ENCODE results near the gene LUZP1.
"Not testable (repeated sequence)": the region's sequence is repeated elsewhere in the genome, so short reads cannot be mapped to it uniquely, and the experiment has no call there.

The LUZP1 gene

DNA sequence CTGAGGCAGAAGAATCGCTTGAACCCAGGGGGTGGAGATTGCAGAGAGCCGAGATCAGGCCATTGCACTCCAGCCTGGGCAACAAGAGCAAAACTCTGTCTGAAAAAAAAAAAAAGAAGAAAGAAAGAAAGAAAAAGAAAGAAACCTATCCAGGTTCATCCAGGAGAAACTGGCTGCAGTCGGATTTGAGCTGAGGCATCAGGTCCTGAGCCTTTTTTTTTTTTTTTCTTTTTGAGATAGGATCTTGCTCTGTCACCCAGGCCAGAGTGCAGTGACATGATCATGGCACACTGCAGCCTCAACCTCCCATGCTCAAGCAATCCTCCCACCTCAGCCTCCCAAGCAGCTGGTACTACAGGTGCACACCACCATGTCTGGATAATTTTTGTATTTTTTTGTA, 22.5 kb upstream of the LUZP1 start:
- Histone ChIP-seq H3K36me3 (ENCODE audit: control insufficient read depth, insufficient read depth, low read length) (no peaks in the 10 kb centered on the region), H3K4me1 (ENCODE audit: control insufficient read depth, insufficient read depth, low read length, poor library complexity, severe bottlenecking) (no peaks in the 10 kb centered on the region), H3K27ac (ENCODE audit: insufficient read depth, low read length, poor library complexity, severe bottlenecking) (no peak overlapping the region), H3K27me3 (replicated peaks; ENCODE audit: control insufficient read depth, insufficient read depth, low read length, poor library complexity, severe bottlenecking) (no peaks in the 10 kb centered on the region), H3K4me3 (ENCODE audit: insufficient read depth, low read depth, low read length, poor library complexity, severe bottlenecking) (no peak overlapping the region), H3K9me3 (ENCODE audit: control insufficient read depth, low read length) (no peaks in the 10 kb centered on the region)
- DNase-seq = no peak

DNA sequence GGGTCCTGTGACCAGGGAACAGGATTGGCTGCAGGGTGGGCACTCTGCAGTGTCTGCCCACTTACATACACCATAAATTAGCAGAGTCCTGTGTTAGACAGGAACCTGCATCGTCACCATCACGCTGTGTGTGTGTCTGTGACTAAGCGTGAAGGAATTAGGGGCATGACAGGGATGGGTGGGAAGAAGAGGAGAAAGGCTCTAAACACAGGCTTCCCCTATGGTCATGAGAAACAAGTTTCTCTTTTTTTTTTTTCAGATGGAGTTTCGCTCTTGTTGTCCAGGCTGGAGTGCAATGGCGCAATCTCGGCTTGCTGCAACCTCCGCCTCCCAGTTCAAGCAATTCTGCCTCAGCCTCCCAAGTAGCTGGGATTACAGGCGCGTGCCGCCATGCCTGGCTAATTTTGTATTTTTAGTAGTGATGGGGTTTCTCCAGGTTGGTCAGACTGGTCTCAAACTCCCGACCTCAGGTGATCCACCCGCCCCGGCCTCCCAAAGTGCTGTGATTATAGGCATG, 20.3 kb upstream of the LUZP1 start:
- not testable (repeated sequence) for H3K27me3 ChIP-seq (replicated peaks; ENCODE audit: control insufficient read depth, insufficient read depth, low read length, poor library complexity, severe bottlenecking)

DNA sequence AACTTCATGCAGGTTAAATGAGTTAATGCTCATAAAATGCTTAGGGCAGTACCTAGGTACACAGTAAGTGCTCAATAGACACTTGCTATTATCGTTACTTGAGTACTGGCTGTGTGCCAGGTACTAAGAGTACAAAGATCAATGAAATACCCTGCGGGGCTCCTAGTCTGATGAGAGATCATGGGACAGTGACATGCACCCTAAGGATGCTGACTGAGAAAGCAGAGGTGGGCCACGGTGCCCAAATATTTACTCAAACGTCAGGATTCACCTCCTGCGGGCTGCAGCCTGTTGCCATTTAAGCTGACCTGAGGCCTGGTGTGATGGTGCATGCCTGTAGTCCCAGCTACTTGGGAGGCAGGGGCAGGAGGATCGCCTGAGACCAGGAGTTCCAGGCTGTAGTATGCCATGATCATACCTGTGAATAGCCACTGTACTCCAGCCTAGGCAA, 19.8 kb upstream of the LUZP1 start:
- Histone ChIP-seq H3K27ac (ENCODE audit: insufficient read depth, low read length, poor library complexity, severe bottlenecking) (no peak overlapping the region), H3K27me3 (replicated peaks; ENCODE audit: control insufficient read depth, insufficient read depth, low read length, poor library complexity, severe bottlenecking) (no peaks in the 10 kb centered on the region), H3K4me1 (ENCODE audit: control insufficient read depth, insufficient read depth, low read length, poor library complexity, severe bottlenecking) (peaks cover 6% of the 10 kb centered on the region), H3K4me3 (ENCODE audit: insufficient read depth, low read depth, low read length, poor library complexity, severe bottlenecking) (no peak overlapping the region), H3K36me3 (ENCODE audit: control insufficient read depth, insufficient read depth, low read length) (no peaks in the 10 kb centered on the region), H3K9me3 (ENCODE audit: control insufficient read depth, low read length) (no peaks in the 10 kb centered on the region)
- DNase-seq = no peak

More for the DNA sequence above, 20.3 kb upstream of the LUZP1 start:
- H3K4me1 ChIP-seq (ENCODE audit: control insufficient read depth, insufficient read depth, low read length, poor library complexity, severe bottlenecking); DNase-seq; H3K9me3 ChIP-seq (ENCODE audit: control insufficient read depth, low read length); H3K36me3 ChIP-seq (ENCODE audit: control insufficient read depth, insufficient read depth, low read length); H3K27ac ChIP-seq (ENCODE audit: insufficient read depth, low read length, poor library complexity, severe bottlenecking); H3K4me3 ChIP-seq (ENCODE audit: insufficient read depth, low read depth, low read length, poor library complexity, severe bottlenecking): not testable (repeated sequence)

DNA sequence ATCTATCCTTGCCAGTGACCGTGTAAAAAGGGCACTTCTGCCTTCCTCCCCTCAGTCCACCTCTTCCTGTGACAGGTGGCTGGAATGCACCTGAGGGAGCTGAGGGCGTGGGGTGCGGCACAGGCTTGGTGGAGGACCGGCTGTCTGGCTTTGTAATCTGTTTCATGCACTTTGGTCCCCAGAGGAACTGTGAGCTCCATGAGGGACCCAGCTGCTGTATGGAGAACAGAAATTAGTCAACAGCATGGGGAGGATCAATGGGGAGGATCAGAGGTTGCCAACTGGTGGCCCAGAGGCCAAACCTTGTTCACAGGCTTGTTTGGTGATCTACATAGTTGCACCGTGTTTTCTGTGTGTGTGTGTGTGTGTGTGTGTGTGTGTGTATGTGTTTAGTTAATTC, 19.0 kb upstream of the LUZP1 start:
- Histone ChIP-seq H3K36me3 (ENCODE audit: control insufficient read depth, insufficient read depth, low read length) (no peaks in the 10 kb centered on the region), H3K4me1 (ENCODE audit: control insufficient read depth, insufficient read depth, low read length, poor library complexity, severe bottlenecking) (peaks cover 6% of the 10 kb centered on the region), H3K27ac (ENCODE audit: insufficient read depth, low read length, poor library complexity, severe bottlenecking) (no peak overlapping the region), H3K27me3 (replicated peaks; ENCODE audit: control insufficient read depth, insufficient read depth, low read length, poor library complexity, severe bottlenecking) (no peaks in the 10 kb centered on the region), H3K9me3 (ENCODE audit: control insufficient read depth, low read length) (no peaks in the 10 kb centered on the region), H3K4me3 (ENCODE audit: insufficient read depth, low read depth, low read length, poor library complexity, severe bottlenecking) (no peak overlapping the region)
- DNase-seq = no peak

DNA sequence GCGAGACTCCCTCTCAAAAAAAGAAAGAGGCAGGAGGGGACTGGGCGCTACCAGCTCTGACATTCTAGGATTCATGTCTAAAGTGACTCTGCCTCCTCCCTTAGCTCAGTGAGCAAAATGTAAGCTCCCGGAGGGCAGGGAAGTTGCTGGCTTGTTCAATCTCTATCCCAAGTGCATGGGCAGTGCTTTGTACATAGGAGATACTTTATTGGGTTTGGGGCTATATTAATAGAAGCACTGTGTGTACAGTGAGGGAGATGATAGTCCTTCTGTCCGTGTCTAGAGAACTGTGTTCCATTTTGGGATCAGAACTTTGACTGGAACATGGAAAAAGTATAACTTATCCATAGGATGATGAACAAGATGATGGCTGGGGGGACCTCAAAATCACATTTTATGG, 16.7 kb upstream of the LUZP1 start:
- peaks cover 6% of the 10 kb centered on the region for H3K4me1 ChIP-seq (ENCODE audit: control insufficient read depth, insufficient read depth, low read length, poor library complexity, severe bottlenecking)
- no peaks in the 10 kb centered on the region for H3K9me3 ChIP-seq (ENCODE audit: control insufficient read depth, low read length)
- no peaks in the 10 kb centered on the region for H3K36me3 ChIP-seq (ENCODE audit: control insufficient read depth, insufficient read depth, low read length)
- H3K27me3 ChIP-seq (replicated peaks; ENCODE audit: control insufficient read depth, insufficient read depth, low read length, poor library complexity, severe bottlenecking) = no peaks in the 10 kb centered on the region
- no peak overlapping the region for H3K27ac ChIP-seq (ENCODE audit: insufficient read depth, low read length, poor library complexity, severe bottlenecking)
- no peak for DNase-seq
- no peak overlapping the region for H3K4me3 ChIP-seq (ENCODE audit: insufficient read depth, low read depth, low read length, poor library complexity, severe bottlenecking)

DNA sequence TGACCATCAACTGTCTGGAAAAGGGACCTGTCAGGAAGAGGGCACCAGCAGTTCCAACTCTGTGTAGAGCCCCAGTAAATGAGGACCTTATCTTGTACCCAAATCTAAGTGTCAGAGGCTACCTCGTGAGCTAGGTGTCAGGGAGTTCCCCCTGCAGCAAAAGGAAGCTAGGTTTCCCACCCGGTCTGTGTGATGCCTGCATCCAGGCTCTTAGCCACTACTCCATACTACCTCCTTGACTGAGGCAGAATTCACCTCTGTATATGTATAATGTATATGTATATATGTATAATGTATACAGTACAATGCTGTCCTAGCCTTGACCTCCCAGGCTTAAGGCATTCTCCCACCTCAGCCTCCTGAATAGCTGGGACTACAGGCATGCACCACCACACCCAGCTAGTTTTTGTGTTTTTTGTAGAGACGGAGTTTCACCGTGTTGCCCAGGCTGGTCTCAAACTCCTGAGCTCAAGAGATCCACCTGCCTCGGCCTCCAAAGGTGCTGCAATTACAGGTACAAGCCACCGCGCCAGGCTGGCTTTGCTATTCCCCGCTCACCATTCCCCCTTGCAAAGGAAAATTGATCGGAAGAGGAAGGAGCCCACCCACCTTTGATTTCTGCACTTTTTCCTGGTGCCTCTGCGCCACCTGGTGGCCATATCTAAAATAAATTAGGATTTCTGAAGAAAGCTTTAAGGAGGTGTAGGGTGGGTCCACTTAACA, 15.7 kb upstream of the LUZP1 start:
- no peaks in the 10 kb centered on the region for H3K9me3 ChIP-seq (ENCODE audit: control insufficient read depth, low read length)
- no peaks in the 10 kb centered on the region for H3K36me3 ChIP-seq (ENCODE audit: control insufficient read depth, insufficient read depth, low read length)
- H3K27me3 ChIP-seq (replicated peaks; ENCODE audit: control insufficient read depth, insufficient read depth, low read length, poor library complexity, severe bottlenecking) = no peaks in the 10 kb centered on the region
- peaks cover 6% of the 10 kb centered on the region for H3K4me1 ChIP-seq (ENCODE audit: control insufficient read depth, insufficient read depth, low read length, poor library complexity, severe bottlenecking)
- DNase-seq = no peak
- peak overlapping the region; percentile 35 for H3K4me3 ChIP-seq (ENCODE audit: insufficient read depth, low read depth, low read length, poor library complexity, severe bottlenecking)
- no peak overlapping the region for H3K27ac ChIP-seq (ENCODE audit: insufficient read depth, low read length, poor library complexity, severe bottlenecking)

DNA sequence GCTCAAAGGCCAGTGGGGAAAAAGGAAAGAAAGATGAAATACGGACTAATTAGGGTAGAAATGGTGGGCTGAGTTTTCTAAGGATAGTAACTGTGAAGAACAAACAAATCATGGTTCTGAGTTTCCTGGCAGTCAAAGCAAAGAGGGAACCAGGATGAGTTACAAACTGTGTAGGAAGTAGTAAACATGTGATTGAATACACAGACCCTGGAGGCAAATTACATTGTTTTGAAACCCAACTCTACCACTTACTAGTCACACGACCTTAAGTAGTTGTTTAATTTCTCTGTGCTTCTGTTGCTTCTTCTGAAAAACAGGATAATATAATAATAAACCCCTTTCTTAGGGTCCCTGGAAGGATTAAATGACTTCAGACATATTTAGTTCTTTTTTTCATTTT, 11.2 kb upstream of the LUZP1 start:
- no peaks in the 10 kb centered on the region for H3K36me3 ChIP-seq (ENCODE audit: control insufficient read depth, insufficient read depth, low read length)
- H3K4me3 ChIP-seq (ENCODE audit: insufficient read depth, low read depth, low read length, poor library complexity, severe bottlenecking) = no peak overlapping the region
- H3K9me3 ChIP-seq (ENCODE audit: control insufficient read depth, low read length) = no peaks in the 10 kb centered on the region
- no peaks in the 10 kb centered on the region for H3K27me3 ChIP-seq (replicated peaks; ENCODE audit: control insufficient read depth, insufficient read depth, low read length, poor library complexity, severe bottlenecking)
- H3K4me1 ChIP-seq (ENCODE audit: control insufficient read depth, insufficient read depth, low read length, poor library complexity, severe bottlenecking) = peaks cover 10% of the 10 kb centered on the region
- no peak for DNase-seq
- no peak overlapping the region for H3K27ac ChIP-seq (ENCODE audit: insufficient read depth, low read length, poor library complexity, severe bottlenecking)

DNA sequence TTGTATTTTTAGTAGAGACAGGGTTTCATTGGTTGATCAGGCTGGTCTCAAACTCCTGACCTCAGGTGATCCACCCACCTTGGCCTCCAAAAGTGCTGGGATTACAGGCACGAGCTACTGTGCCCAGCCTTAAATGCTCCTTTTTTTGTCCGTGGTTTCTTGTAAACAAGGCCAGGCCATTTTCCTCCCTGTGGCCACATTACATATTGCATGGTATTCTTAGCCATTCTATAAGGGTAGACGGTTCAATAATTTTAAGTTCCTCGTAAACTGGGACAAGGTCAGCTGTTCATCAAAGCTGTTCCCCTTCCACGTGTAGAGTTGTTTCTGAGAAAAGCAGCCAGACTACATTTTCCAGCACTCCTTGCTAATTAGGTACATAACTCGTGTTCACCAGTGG, 10.3 kb upstream of the LUZP1 start:
- no peaks in the 10 kb centered on the region for H3K9me3 ChIP-seq (ENCODE audit: control insufficient read depth, low read length)
- peaks cover 4% of the 10 kb centered on the region for H3K4me1 ChIP-seq (ENCODE audit: control insufficient read depth, insufficient read depth, low read length, poor library complexity, severe bottlenecking)
- H3K27ac ChIP-seq (ENCODE audit: insufficient read depth, low read length, poor library complexity, severe bottlenecking) = no peak overlapping the region
- no peaks in the 10 kb centered on the region for H3K27me3 ChIP-seq (replicated peaks; ENCODE audit: control insufficient read depth, insufficient read depth, low read length, poor library complexity, severe bottlenecking)
- H3K36me3 ChIP-seq (ENCODE audit: control insufficient read depth, insufficient read depth, low read length) = no peaks in the 10 kb centered on the region
- no peak overlapping the region for H3K4me3 ChIP-seq (ENCODE audit: insufficient read depth, low read depth, low read length, poor library complexity, severe bottlenecking)
- DNase-seq = no peak

DNA sequence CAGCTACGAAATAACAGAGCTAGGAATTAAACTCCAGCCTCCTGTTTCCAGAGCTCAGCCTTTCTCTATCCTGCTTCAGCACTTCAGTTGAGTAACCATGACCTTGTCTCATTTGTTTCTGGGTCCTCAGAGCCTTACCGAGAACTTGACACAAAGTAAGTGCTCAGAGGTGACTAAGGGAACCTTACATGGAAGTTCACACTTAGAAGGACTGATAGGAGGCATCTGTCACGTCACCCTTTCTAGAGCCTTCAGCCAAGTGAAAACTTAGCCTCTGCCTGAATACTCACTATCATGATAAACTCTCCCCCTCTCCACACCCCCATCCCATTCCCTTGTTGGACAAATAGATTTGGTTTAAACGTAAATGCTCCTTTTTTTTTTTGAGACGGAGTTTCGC, 9.8 kb upstream of the LUZP1 start:
- no peaks in the 10 kb centered on the region for H3K27me3 ChIP-seq (replicated peaks; ENCODE audit: control insufficient read depth, insufficient read depth, low read length, poor library complexity, severe bottlenecking)
- no peak for DNase-seq
- H3K9me3 ChIP-seq (ENCODE audit: control insufficient read depth, low read length) = no peaks in the 10 kb centered on the region
- H3K36me3 ChIP-seq (ENCODE audit: control insufficient read depth, insufficient read depth, low read length) = no peaks in the 10 kb centered on the region
- peaks cover 4% of the 10 kb centered on the region for H3K4me1 ChIP-seq (ENCODE audit: control insufficient read depth, insufficient read depth, low read length, poor library complexity, severe bottlenecking)
- H3K4me3 ChIP-seq (ENCODE audit: insufficient read depth, low read depth, low read length, poor library complexity, severe bottlenecking) = no peak overlapping the region
- no peak overlapping the region for H3K27ac ChIP-seq (ENCODE audit: insufficient read depth, low read length, poor library complexity, severe bottlenecking)

DNA sequence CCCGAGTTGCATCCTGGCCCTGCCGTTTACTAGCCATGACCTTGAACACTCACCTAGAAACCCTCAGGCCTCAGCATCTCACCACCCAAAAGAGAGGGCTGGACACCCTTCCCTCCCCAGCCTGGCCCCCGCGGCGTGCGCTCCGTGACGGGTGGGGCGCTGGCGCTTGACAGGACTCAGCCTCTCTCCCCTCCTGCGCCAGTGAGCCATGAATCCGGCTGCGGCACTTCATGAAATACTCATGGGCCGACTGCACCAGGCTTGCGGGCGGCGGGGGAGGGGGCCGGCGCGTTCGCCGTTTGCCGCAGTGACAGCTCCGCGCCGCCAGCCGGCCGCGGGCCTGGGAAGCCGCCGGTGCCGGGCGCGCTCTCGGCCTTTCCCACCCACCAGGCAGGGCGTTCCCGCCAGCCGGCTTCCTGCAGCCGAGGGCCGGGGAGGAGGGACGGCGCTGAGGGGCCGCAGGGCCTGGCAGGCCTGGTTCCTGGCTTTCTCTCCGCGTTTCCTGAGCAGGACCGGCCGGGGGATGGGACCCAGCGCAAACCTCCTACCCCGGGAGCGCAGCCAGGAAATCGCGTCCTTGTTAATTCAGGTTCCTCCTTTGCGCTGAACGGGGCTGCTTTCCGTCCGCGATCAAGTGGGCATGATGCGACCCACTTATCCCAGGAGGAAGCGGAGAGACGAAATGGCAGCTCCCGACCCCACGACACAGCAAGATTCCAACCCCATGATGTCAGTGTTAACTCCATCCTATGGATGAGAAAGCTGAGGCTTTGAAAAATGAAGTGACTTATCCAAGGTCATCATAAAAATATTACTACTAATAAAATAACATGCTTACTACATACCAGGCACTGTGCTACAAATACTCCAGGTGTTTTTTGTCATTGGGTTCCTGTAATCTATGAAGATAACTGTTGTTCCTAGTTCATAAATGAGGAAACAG, 9.1 kb upstream of the LUZP1 start:
- peak; percentile 32 to 40 (median 38) for DNase-seq
- Histone ChIP-seq H3K4me3 (ENCODE audit: insufficient read depth, low read depth, low read length, poor library complexity, severe bottlenecking) (peak overlapping the region; percentile 50), H3K9me3 (ENCODE audit: control insufficient read depth, low read length) (no peaks in the 10 kb centered on the region), H3K27ac (ENCODE audit: insufficient read depth, low read length, poor library complexity, severe bottlenecking) (no peak overlapping the region), H3K36me3 (ENCODE audit: control insufficient read depth, insufficient read depth, low read length) (no peaks in the 10 kb centered on the region), H3K4me1 (ENCODE audit: control insufficient read depth, insufficient read depth, low read length, poor library complexity, severe bottlenecking) (peaks cover 4% of the 10 kb centered on the region), H3K27me3 (replicated peaks; ENCODE audit: control insufficient read depth, insufficient read depth, low read length, poor library complexity, severe bottlenecking) (no peaks in the 10 kb centered on the region)

All from effector memory CD4-positive, alpha-beta T cell (primary cell).